Measurements from ENCODE around the gene ROS1.

DNA sequence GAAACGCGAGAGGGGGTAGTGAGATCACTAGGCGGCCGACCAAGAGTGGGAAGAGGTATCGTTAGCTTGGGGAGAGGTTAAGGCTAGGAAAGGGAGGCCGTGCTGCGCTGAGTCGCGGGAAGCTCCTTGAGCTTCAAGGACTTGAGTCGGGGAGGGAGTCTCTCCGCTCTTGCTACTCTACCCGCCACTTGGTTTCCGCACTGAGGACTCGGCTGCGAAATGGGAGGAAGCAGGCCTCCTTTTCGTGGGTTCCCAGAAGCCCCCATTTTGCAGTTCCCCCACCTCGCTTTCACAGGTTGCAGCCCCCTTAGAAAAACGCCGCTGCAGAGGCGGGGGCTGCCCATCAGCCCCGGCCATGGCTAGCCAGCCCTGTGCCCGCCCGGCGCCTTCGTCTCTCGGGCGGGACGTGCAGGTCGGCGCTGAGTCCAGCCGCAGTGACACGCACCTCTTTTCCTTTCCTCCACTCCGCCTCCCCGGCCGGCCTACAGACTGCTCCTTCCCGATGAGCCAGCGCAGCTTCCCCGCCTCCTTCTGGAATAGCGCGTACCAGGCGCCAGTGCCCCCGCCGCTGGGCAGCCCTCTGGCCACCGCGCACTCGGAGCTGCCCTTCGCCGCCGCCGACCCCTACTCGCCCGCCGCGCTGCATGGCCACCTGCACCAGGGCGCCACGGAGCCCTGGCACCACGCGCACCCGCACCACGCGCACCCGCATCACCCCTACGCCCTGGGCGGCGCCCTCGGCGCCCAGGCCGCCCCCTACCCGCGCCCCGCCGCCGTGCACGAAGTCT lies 155.5 kb downstream of the ROS1 start:
- TF ChIP-seq CTCF (conservative IDR thresholded peaks at IDR 0.05 in 1 of 2, IDR thresholded peaks at IDR 0.05 in 1 of 2; ENCODE audit: extremely low read depth in 1 of 2, insufficient read depth in 1 of 2, low read depth in 1 of 2, low read length in 2 of 2) (no peak), EZH2 (IDR thresholded peaks at IDR 0.05; ENCODE audit: borderline replicate concordance, low read length) (peak; percentile 99)

Data from mammary epithelial cell (primary cell).